Suprapubic skin (tissue), 3 donors: ENCODE results near the gene IKBKG.

Source experiments
- POLR2A ChIP-seq, 2 donors: fragments of 450-650 bp; IDR thresholded peaks; one replicate each; pipeline ENCODE4 v1.6.1; 2017; ENCODE audit warnings: antibody characterized with exemption in 2 of 2, mild to moderate bottlenecking in 2 of 2, moderate library complexity in 2 of 2
- TF ChIP-seq, protein P1 (sequence below), 2 donors: fragments of 200-600 bp in 1 of 2; fragments of 450-650 bp in 1 of 2; sonication (generic) in 1 of 2; IDR thresholded peaks; one replicate each; pipeline ENCODE4 v1.5.1; 2016 to 2019; ENCODE audit warnings: antibody characterized with exemption in 2 of 2, mild to moderate bottlenecking in 1 of 2, moderate library complexity in 1 of 2

DNA sequence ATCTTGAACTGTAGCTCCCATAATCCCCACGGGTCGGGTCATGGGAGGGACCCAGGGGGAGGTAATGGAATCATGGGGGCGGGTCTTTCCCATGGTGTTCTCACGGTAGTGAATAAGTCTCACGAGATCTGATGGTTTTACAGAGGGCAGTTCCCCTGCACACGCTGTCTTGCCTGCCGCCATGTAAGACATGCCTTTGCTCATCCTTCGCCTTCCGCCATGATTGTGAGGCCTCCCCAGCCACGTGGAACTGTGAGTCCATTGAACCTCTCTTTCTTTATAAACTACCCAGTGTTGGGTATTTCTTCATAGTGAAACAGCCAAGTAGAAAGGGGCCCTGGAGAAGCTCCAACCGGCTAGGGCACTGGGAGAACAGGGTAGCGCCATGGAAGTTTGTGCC lies 49.8 kb downstream of the IKBKG start:
- TF ChIP-seq, protein P1, sequence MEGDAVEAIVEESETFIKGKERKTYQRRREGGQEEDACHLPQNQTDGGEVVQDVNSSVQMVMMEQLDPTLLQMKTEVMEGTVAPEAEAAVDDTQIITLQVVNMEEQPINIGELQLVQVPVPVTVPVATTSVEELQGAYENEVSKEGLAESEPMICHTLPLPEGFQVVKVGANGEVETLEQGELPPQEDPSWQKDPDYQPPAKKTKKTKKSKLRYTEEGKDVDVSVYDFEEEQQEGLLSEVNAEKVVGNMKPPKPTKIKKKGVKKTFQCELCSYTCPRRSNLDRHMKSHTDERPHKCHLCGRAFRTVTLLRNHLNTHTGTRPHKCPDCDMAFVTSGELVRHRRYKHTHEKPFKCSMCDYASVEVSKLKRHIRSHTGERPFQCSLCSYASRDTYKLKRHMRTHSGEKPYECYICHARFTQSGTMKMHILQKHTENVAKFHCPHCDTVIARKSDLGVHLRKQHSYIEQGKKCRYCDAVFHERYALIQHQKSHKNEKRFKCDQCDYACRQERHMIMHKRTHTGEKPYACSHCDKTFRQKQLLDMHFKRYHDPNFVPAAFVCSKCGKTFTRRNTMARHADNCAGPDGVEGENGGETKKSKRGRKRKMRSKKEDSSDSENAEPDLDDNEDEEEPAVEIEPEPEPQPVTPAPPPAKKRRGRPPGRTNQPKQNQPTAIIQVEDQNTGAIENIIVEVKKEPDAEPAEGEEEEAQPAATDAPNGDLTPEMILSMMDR (IDR thresholded peaks at IDR 0.05), result no peak
- no peak for TF ChIP-seq POLR2A (IDR thresholded peaks at IDR 0.05)
